SIG-M5 treated with dmso at 0.1 percent for 504 hours (cell line): ENCODE data around the gene CUEDC2.

Source experiments
- DNase-seq: peaks from one replicate; lab custom pipeline; 2025; ENCODE audit not compliant: unreplicated experiment; lab: John Stamatoyannopoulos, UW

Gene CUEDC2

GRCh38 chr10:102411341-102412255, 20.8 kb downstream of the CUEDC2 start:
- DNase-seq: no peak

GRCh38 chr10:102410429-102411073, 21.8 kb downstream of the CUEDC2 start:
- no peak for DNase-seq

- DNase-seq: no peak
Observed at GRCh38 chr10:102409604-102410428, 22.6 kb downstream of the CUEDC2 start.

- no peak for DNase-seq
Observed at GRCh38 chr10:102408728-102409603, 23.4 kb downstream of the CUEDC2 start.

GRCh38 chr10:102408131-102408727, 24.1 kb downstream of the CUEDC2 start:
- no peak for DNase-seq

- no peak for DNase-seq
Observed at GRCh38 chr10:102407425-102408130, 24.8 kb downstream of the CUEDC2 start.

GRCh38 chr10:102406815-102407214, 25.6 kb downstream of the CUEDC2 start:
- DNase-seq: no peak

- DNase-seq: no peak
Observed at GRCh38 chr10:102405632-102406031, 26.7 kb downstream of the CUEDC2 start.

- DNase-seq: no peak
Observed at GRCh38 chr10:102405108-102405571, 27.2 kb downstream of the CUEDC2 start.

GRCh38 chr10:102404361-102405107, 27.8 kb downstream of the CUEDC2 start:
- no peak for DNase-seq

GRCh38 chr10:102403115-102403514, 29.3 kb downstream of the CUEDC2 start:
- DNase-seq: no peak

GRCh38 chr10:102402512-102402896, 29.9 kb downstream of the CUEDC2 start:
- DNase-seq: no peak

- no peak for DNase-seq
Observed at GRCh38 chr10:102401735-102402511, 30.5 kb downstream of the CUEDC2 start.

- DNase-seq: no peak
Observed at GRCh38 chr10:102401342-102401654, 31.1 kb downstream of the CUEDC2 start.

GRCh38 chr10:102400598-102401341, 31.6 kb downstream of the CUEDC2 start:
- no peak for DNase-seq

GRCh38 chr10:102400076-102400475, 32.3 kb downstream of the CUEDC2 start:
- DNase-seq: no peak
